NK-92 treated with Interleukin-12 subunit alpha and Interleukin-12 subunit beta, amount 100 ng/mL, for 24 hours (cell line): ENCODE measurements around the gene SLC9B2.
A peak's percentile ranks its signal among the peaks of the same experiment; 100 is the strongest.
"Not testable (repeated sequence)": the region's sequence is repeated elsewhere in the genome, so short reads cannot be mapped to it uniquely, and the experiment has no call there.

Experiments
- DNase-seq: peaks from one replicate; lab custom pipeline; 2025; lab: John Stamatoyannopoulos, UW

SLC9B2 gene

GRCh38 chr4:103019308-103020124, 57.0 kb downstream of the SLC9B2 start, which contains the start of gene SLC9B1:
SLC9B1 (minus strand) TSS chr4:103019705; CDS start chr4:102991711, 27,994 bp downstream.
- peak; percentile 86 for DNase-seq

- DNase-seq, result no peak
Observed at GRCh38 chr4:103018391-103019307, 57.9 kb downstream of the SLC9B2 start.

- no peak for DNase-seq
Observed at GRCh38 chr4:103012551-103012950, 64.0 kb downstream of the SLC9B2 start.

GRCh38 chr4:103012060-103012459, 64.5 kb downstream of the SLC9B2 start:
- no peak for DNase-seq

GRCh38 chr4:103011378-103012025, 65.1 kb downstream of the SLC9B2 start:
- peak; percentile 1 for DNase-seq

GRCh38 chr4:103010804-103011203, 65.8 kb downstream of the SLC9B2 start:
- no peak for DNase-seq

GRCh38 chr4:103008875-103009729, 67.5 kb downstream of the SLC9B2 start:
- DNase-seq, result no peak

- DNase-seq, result no peak
Observed at GRCh38 chr4:103002551-103002950, 74.0 kb downstream of the SLC9B2 start.

GRCh38 chr4:102994803-102995202, 81.8 kb downstream of the SLC9B2 start:
- no peak for DNase-seq

- DNase-seq, result not testable (repeated sequence)
Observed at GRCh38 chr4:102993985-102994384, 82.6 kb downstream of the SLC9B2 start.

GRCh38 chr4:102988429-102989020, 88.0 kb downstream of the SLC9B2 start:
- no peak for DNase-seq

GRCh38 chr4:102981005-102981404, 95.6 kb downstream of the SLC9B2 start:
- no peak for DNase-seq
